CD14-positive monocyte (primary cell): Measurements from ENCODE around the gene TCEAL1. TPM values are rescaled to one million over a fixed set of nuclear protein-coding genes. Genes with fewer than 3 reads are reported as not detected.
"Not testable (repeated sequence)": the region's sequence is repeated elsewhere in the genome, so short reads cannot be mapped to it uniquely, and the experiment has no call there.

ENCODE experiments used
- DNase-seq, 3 donors: peaks; one replicate each; pipeline ENCODE4 v3.0.0-alpha.2; 2011 to 2022
- H2AFZ ChIP-seq: 2 replicates; pipeline ENCODE4 v1.6.0; 2012; ENCODE audit warnings: mild to moderate bottlenecking, low read depth, low read length, inconsistent platforms; ENCODE audit not compliant: insufficient read depth, poor library complexity, severe bottlenecking
- H3K27ac ChIP-seq, 2 donors: 1 replicate in 1 of 2; 2 replicates in 1 of 2; pipeline ENCODE4 v1.5.1; 2012 to 2013; ENCODE audit warnings: low read length in 2 of 2, control low read depth in 1 of 2, inconsistent platforms in 1 of 2, low read depth in 1 of 2, mild to moderate bottlenecking in 1 of 2
- H3K27me3 ChIP-seq, 2 donors: one replicate each; pipeline versions ENCODE4 v1.6.0 to v1.6.1; 2011 to 2013; ENCODE audit warnings: low read length in 2 of 2; ENCODE audit not compliant: control insufficient read depth in 2 of 2, insufficient read depth in 2 of 2
- H3K36me3 ChIP-seq, 2 donors: replicated peaks in 1 of 2; 1 replicate in 1 of 2; 2 replicates in 1 of 2; pipeline versions ENCODE4 v1.5.1 to v1.6.1; 2012 to 2013; ENCODE audit warnings: low read length in 2 of 2, control low read depth in 1 of 2, inconsistent platforms in 1 of 2, mild to moderate bottlenecking in 1 of 2; ENCODE audit not compliant: insufficient read depth in 2 of 2, control insufficient read depth in 1 of 2
- H3K4me1 ChIP-seq, 2 donors: 1 replicate in 1 of 2; 2 replicates in 1 of 2; pipeline versions ENCODE4 v1.5.1 to v1.6.1; 2012 to 2013; ENCODE audit warnings: low read length in 2 of 2, control low read depth in 1 of 2, inconsistent platforms in 1 of 2, mild to moderate bottlenecking in 1 of 2, moderate library complexity in 1 of 2; ENCODE audit not compliant: insufficient read depth in 2 of 2, control insufficient read depth in 1 of 2
- H3K4me2 ChIP-seq: replicated peaks from 2 replicates; pipeline ENCODE3; 2012; ENCODE audit warnings: low read length, moderate library complexity, mild to moderate bottlenecking; ENCODE audit not compliant: poor library complexity, severe bottlenecking; ENCODE audit errors: extremely low read depth
- H3K4me3 ChIP-seq, 3 experiments: fragments of 200-600 bp in 1 of 3; sonication (generic) in 1 of 3; replicated peaks in 1 of 3; 1 replicate in 2 of 3; 2 replicates in 1 of 3; pipeline ENCODE4 v1.5.1; 2011 to 2013; ENCODE audit warnings: low read length in 3 of 3, mild to moderate bottlenecking in 3 of 3, control low read depth in 2 of 3, low read depth in 2 of 3, inconsistent platforms in 1 of 3, moderate library complexity in 1 of 3
- H3K79me2 ChIP-seq: 2 replicates; pipeline ENCODE4 v1.6.0; 2012; ENCODE audit warnings: mild to moderate bottlenecking, control low read depth, inconsistent platforms, low read length, moderate library complexity; ENCODE audit not compliant: insufficient read depth
- H3K9ac ChIP-seq: 2 replicates; pipeline ENCODE4 v1.6.0; 2017; ENCODE audit warnings: low read length, mild to moderate bottlenecking; ENCODE audit not compliant: insufficient read depth, poor library complexity, severe bottlenecking
- H3K9me3 ChIP-seq, 2 donors: replicated peaks in 1 of 2; 1 replicate in 1 of 2; 2 replicates in 1 of 2; pipeline versions ENCODE4 v1.5.1 to v1.6.1; 2012 to 2013; ENCODE audit warnings: low read length in 2 of 2, control low read depth in 1 of 2; ENCODE audit not compliant: control insufficient read depth in 1 of 2, insufficient read depth in 1 of 2
- H4K20me1 ChIP-seq: 2 replicates; pipeline ENCODE4 v1.6.0; 2012; ENCODE audit warnings: mild to moderate bottlenecking, low read length, control low read depth, moderate library complexity; ENCODE audit not compliant: insufficient read depth
- H3K27ac Mint-ChIP-seq, 7 donors: one replicate each; pipeline ENCODE4 v1.8.0; 2020; ENCODE audit warnings: mild to moderate bottlenecking in 7 of 7, mixed read lengths in 7 of 7, moderate library complexity in 6 of 7, inconsistent platforms in 2 of 7
- H3K27me3 Mint-ChIP-seq, 3 donors: one replicate each; pipeline ENCODE4 v1.8.0; 2021 to 2022; ENCODE audit warnings: low read depth in 3 of 3, mild to moderate bottlenecking in 3 of 3, mixed read lengths in 3 of 3, moderate library complexity in 3 of 3, inconsistent platforms in 1 of 3
- H3K36me3 Mint-ChIP-seq, 2 donors: one replicate each; pipeline ENCODE4 v1.8.0; 2020; ENCODE audit warnings: mixed read lengths in 2 of 2, inconsistent platforms in 1 of 2, mild to moderate bottlenecking in 1 of 2
- H3K4me1 Mint-ChIP-seq: one replicate; pipeline ENCODE4 v1.8.0; 2020; ENCODE audit warnings: mild to moderate bottlenecking, mixed read lengths
- H3K4me3 Mint-ChIP-seq, 2 donors: one replicate each; pipeline ENCODE4 v1.8.0; 2020; ENCODE audit warnings: mild to moderate bottlenecking in 2 of 2, mixed read lengths in 2 of 2, moderate library complexity in 1 of 2
- H3K9me3 Mint-ChIP-seq, 7 donors: one replicate each; pipeline ENCODE4 v1.8.0; 2020 to 2022; ENCODE audit warnings: mixed read lengths in 7 of 7, mild to moderate bottlenecking in 6 of 7, moderate library complexity in 6 of 7, inconsistent platforms in 2 of 7
- CTCF ChIP-seq: fragments of 200-600 bp; IDR thresholded peaks from one replicate; pipeline ENCODE4 v1.8.0; 2022; ENCODE audit warnings: antibody characterized with exemption, mild to moderate bottlenecking
- WGBS: methylation state at CpG from one replicate; pipeline ENCODE4 v1.1.5; 2013; ENCODE audit warnings: missing lambda C conversion rate; ENCODE audit not compliant: insufficient coverage; 5-methylcytosine and 5-hydroxymethylcytosine counted together
- intact Hi-C, 2 donors: fragments of 100-400 bp; cut with micrococcal nuclease; formaldehyde crosslinking; loops; one replicate each; pipeline versions ENCODE4 v1.15.0 to v1.15.1; 2023
- polyA plus RNA-seq, 3 donors: library from polyadenylated mRNA; depleted of rRNA in 1 of 3; unstranded in 2 of 3; stranded (reverse) in 1 of 3; fragments of 300-500 nt in 2 of 3; fragments of >200 nt in 1 of 3; fragmentation: Illumina TruSeq in 2 of 3; gene quantifications; 1 replicate in 2 of 3; 2 replicates in 1 of 3; pipeline ENCODE4 v1.2.3, GENCODE V29; 2012 to 2021

Gene TCEAL1
- polyA plus RNA-seq, 3 donors = 5.5 to 11.4 (median 5.8) TPM

DNA sequence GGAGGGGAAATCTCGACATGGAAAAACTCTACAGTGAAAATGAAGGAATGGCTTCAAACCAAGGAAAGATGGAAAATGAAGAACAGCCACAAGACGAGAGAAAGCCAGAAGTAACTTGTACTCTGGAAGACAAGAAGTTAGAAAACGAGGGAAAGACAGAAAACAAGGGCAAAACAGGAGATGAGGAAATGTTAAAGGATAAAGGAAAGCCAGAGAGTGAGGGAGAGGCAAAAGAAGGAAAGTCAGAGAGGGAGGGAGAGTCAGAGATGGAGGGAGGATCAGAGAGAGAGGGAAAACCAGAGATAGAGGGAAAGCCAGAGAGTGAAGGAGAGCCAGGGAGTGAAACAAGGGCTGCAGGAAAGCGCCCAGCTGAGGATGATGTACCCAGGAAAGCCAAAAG lies 42.1 kb upstream of the TCEAL1 start:
- Mint-ChIP-seq H3K9me3 (peaks cover 0 to 4% (median 0%) of the 10 kb centered on the region in 7 donors), H3K4me3 (peak overlapping the region in 1 of 2 donors; percentile 95)
- intact Hi-C loops = no loop called here

GRCh38 chrX:103592295-103592694 lies 36.5 kb upstream of the TCEAL1 start:
- H4K20me1 ChIP-seq, H3K27me3 Mint-ChIP-seq, H3K27ac ChIP-seq, H3K36me3 ChIP-seq, H3K9me3 ChIP-seq, H3K4me1 Mint-ChIP-seq, H3K36me3 Mint-ChIP-seq, H2AFZ ChIP-seq, intact Hi-C loops, H3K79me2 ChIP-seq, H3K4me3 ChIP-seq, H3K27me3 ChIP-seq, H3K4me3 Mint-ChIP-seq, H3K4me1 ChIP-seq, H3K9me3 Mint-ChIP-seq, H3K9ac ChIP-seq, H3K27ac Mint-ChIP-seq, H3K4me2 ChIP-seq, DNase-seq: not testable (repeated sequence)
- WGBS = no CpG with 5 or more reads among the region's 1 CpG

More for the DNA sequence above, 42.1 kb upstream of the TCEAL1 start:
- Histone ChIP-seq H3K79me2 (no peaks in the 10 kb centered on the region), H3K4me3 (peak overlapping the region in 1 of 3 experiments; percentile 76), H3K9me3 (no peaks in the 10 kb centered on the region), H3K36me3 (no peaks in the 10 kb centered on the region), H3K27me3 (no peaks in the 10 kb centered on the region), H3K4me1 (peaks cover 5 to 6% of the 10 kb centered on the region in 2 donors), H2AFZ (no peak overlapping the region), H3K27ac (no peak overlapping the region), H3K4me2 (no peak overlapping the region), H4K20me1 (no peaks in the 10 kb centered on the region), H3K9ac (no peak overlapping the region)
- TF ChIP-seq CTCF = no peak
- H3K36me3 Mint-ChIP-seq = no peaks in the 10 kb centered on the region
- DNase-seq = no peak
- peaks cover 8% of the 10 kb centered on the region for H3K4me1 Mint-ChIP-seq
- no peak overlapping the region for H3K27ac Mint-ChIP-seq
- 86% methylated on average over 3 of the region's 4 CpGs for WGBS
- no peaks in the 10 kb centered on the region for H3K27me3 Mint-ChIP-seq

DNA sequence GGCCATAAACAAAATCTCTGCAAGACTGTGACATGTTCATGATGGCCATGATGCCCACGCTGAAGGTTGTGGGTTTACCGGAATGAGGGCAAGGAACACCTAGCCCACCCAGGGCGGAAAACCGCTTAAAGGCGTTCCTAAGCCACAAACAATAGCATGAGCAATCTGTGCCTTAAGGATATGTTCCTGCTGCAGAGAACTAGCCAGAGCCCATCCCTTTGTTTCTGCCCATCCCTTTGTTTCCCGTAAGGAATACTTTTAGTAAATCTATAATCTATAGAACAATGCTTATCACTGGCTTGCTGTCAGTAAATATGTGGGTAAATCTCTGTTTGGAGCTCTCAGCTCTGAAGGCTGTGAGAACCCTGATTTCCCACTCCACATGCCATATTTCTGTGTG lies 33.6 kb upstream of the TCEAL1 start:
- H2AFZ ChIP-seq, H3K27ac ChIP-seq, H3K27me3 Mint-ChIP-seq, H3K79me2 ChIP-seq, H3K9ac ChIP-seq, H3K36me3 Mint-ChIP-seq, intact Hi-C loops, DNase-seq, H3K9me3 Mint-ChIP-seq, H3K4me1 ChIP-seq, H3K27me3 ChIP-seq, H4K20me1 ChIP-seq, H3K36me3 ChIP-seq, H3K4me3 Mint-ChIP-seq, H3K4me1 Mint-ChIP-seq, H3K4me2 ChIP-seq, H3K9me3 ChIP-seq, H3K4me3 ChIP-seq: not testable (repeated sequence)
- WGBS = no CpG with 5 or more reads among the region's 6 CpGs
- peak overlapping the region in 1 of 7 donors; percentile 3 for H3K27ac Mint-ChIP-seq
